Stimulated activated naive B cell treated with anti-CD40 and anti-IgM and Interleukin-4, amounts not matched to agents 10 μg/mL and 1 μg/mL and 100 μg/mL, for 72 hours (primary cell): Measurements from ENCODE around the gene GALK2.
A peak's percentile ranks its signal among the peaks of the same experiment; 100 is the strongest.

ENCODE experiments used
- ATAC-seq, 2 donors: fragments of 150-1000 bp; cut with Tn5 transposase; replicated peaks; 2 replicates each; pipeline ENCODE4 v1.10.0; 2021; ENCODE audit warnings: moderate library complexity in 1 of 2
- DNase-seq: peaks from one replicate; pipeline ENCODE4 v3.0.0; 2021
- H3K27ac Mint-ChIP-seq: one replicate; pipeline ENCODE4 v1.8.0; 2022; ENCODE audit warnings: mild to moderate bottlenecking, mixed read lengths
- H3K27me3 Mint-ChIP-seq, 2 donors: one replicate each; pipeline ENCODE4 v1.8.0; 2022; ENCODE audit warnings: mixed read lengths in 2 of 2
- H3K36me3 Mint-ChIP-seq, 2 donors: one replicate each; pipeline ENCODE4 v1.8.0; 2022; ENCODE audit warnings: mixed read lengths in 2 of 2, mild to moderate bottlenecking in 1 of 2
- H3K4me1 Mint-ChIP-seq, 2 donors: one replicate each; pipeline ENCODE4 v1.8.0; 2022; ENCODE audit warnings: mixed read lengths in 2 of 2, mild to moderate bottlenecking in 1 of 2
- H3K4me3 Mint-ChIP-seq, 2 donors: one replicate each; pipeline ENCODE4 v1.8.0; 2022; ENCODE audit warnings: mild to moderate bottlenecking in 2 of 2, mixed read lengths in 2 of 2, moderate library complexity in 1 of 2
- H3K9me3 Mint-ChIP-seq, 2 donors: one replicate each; pipeline ENCODE4 v1.8.0; 2022; ENCODE audit warnings: mixed read lengths in 2 of 2, mild to moderate bottlenecking in 1 of 2

GALK2 gene

GRCh38 chr15:49169880-49170597, at the start of gene GALK2:
Gene GALK2 (plus strand): TSS chr15:49170247. CDS start chr15:49170323, 76 bp downstream.
- ATAC-seq: peak; percentile 94 to 97
- Mint-ChIP-seq H3K27ac (peak within 1 kb of the TSS; percentile 92), H3K9me3 (no peaks in the 10 kb centered on the region), H3K36me3 (peaks cover 0 to 1% of the 10 kb centered on the region in 2 donors), H3K4me3 (peak within 1 kb of the TSS; percentile 86 to 91), H3K4me1 (peaks cover 11 to 22% of the 10 kb centered on the region in 2 donors), H3K27me3 (no peaks in the 10 kb centered on the region)
- peak; percentile 58 for DNase-seq

DNA sequence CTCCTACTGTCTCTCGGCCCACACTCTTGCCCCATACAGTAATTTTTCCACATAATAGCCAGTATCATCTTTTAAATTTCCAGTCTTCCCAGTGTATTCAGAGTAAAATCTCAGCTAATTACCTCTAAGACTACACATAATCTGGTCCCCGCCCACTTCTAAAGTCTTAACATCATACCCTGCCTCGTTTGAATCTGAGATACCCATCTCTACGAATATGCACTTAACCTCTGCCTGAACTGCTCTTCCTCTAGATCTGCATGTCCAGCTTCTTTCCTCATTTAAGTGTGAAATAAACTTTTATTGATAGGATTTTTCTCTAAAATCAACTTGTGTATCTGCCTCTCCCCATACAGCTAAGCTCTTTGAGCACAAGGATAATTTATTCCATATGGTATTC, 49.2 kb upstream of the GALK2 start:
- no peak for DNase-seq
- H3K4me3 Mint-ChIP-seq: no peak overlapping the region
- peak overlapping the region; percentile 5 for H3K27ac Mint-ChIP-seq

GRCh38 chr15:49121901-49122300, 48.1 kb upstream of the GALK2 start:
- H3K4me1 Mint-ChIP-seq: no peaks in the 10 kb centered on the region
- no peaks in the 10 kb centered on the region for H3K9me3 Mint-ChIP-seq
- ATAC-seq (no peak), DNase-seq (no peak)
- no peaks in the 10 kb centered on the region for H3K27me3 Mint-ChIP-seq
- H3K27ac Mint-ChIP-seq: no peak overlapping the region
- H3K4me3 Mint-ChIP-seq: no peak overlapping the region
- peaks cover 12 to 14% of the 10 kb centered on the region in 2 donors for H3K36me3 Mint-ChIP-seq

More for the DNA sequence above, 49.2 kb upstream of the GALK2 start:
- Mint-ChIP-seq H3K27me3 (no peaks in the 10 kb centered on the region), H3K9me3 (no peaks in the 10 kb centered on the region), H3K4me1 (no peaks in the 10 kb centered on the region), H3K36me3 (peaks cover 19 to 22% of the 10 kb centered on the region in 2 donors)
- ATAC-seq: no peak

DNA sequence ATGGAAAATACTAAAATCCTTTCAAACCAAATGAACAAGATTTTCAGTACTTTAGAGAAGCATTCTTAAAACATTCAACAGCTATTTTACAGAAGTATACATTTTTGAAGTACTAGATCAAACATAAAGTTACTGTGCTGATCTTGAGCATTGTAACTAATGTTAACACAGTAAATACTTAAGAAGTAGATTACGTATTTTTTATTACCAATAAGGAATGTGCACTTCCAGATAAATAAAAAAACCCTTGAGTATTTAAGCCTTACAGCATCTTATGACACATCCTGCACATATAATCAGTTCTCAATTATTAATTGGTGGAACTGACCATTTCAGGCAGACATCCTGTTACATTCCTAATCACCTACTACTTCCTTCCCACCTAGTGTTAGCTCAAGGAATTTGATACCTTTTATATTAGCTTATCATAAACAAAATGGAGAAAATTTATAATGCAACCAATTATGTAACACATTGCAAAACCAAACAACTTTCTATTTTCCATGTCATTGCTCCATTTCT, 47.4 kb upstream of the GALK2 start:
- H3K27me3 Mint-ChIP-seq: no peaks in the 10 kb centered on the region
- no peak for DNase-seq
- no peak overlapping the region for H3K4me3 Mint-ChIP-seq
- H3K36me3 Mint-ChIP-seq: peaks cover 11 to 13% of the 10 kb centered on the region in 2 donors
- no peak for ATAC-seq
- no peaks in the 10 kb centered on the region for H3K4me1 Mint-ChIP-seq
- no peaks in the 10 kb centered on the region for H3K9me3 Mint-ChIP-seq
- H3K27ac Mint-ChIP-seq: no peak overlapping the region

DNA sequence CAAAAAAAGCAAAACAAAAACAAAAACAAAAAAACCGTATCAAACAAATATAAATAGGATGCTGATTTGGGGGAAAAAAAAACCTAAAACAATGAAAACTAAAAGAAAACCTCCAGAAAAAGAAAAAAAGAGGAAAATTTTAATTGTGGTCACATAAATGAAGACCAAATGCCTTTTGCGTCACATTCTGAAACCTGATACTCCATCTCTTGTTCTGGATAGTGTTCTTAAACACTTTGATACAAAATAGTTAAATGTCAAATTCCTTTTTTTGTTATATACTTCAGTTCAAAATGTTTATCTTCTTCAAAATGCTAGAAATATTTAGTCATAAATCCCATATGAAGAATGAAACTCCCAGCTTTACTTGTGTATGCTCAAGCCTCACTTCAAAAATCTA, 45.7 kb upstream of the GALK2 start:
- no peaks in the 10 kb centered on the region for H3K27me3 Mint-ChIP-seq
- peaks cover 6 to 13% of the 10 kb centered on the region in 2 donors for H3K36me3 Mint-ChIP-seq
- DNase-seq: no peak
- H3K4me1 Mint-ChIP-seq: no peaks in the 10 kb centered on the region
- no peak for ATAC-seq
- H3K4me3 Mint-ChIP-seq: no peak overlapping the region
- no peaks in the 10 kb centered on the region for H3K9me3 Mint-ChIP-seq
- no peak overlapping the region for H3K27ac Mint-ChIP-seq

GRCh38 chr15:49131403-49131802, 38.6 kb upstream of the GALK2 start:
- no peak overlapping the region for H3K4me3 Mint-ChIP-seq

DNA sequence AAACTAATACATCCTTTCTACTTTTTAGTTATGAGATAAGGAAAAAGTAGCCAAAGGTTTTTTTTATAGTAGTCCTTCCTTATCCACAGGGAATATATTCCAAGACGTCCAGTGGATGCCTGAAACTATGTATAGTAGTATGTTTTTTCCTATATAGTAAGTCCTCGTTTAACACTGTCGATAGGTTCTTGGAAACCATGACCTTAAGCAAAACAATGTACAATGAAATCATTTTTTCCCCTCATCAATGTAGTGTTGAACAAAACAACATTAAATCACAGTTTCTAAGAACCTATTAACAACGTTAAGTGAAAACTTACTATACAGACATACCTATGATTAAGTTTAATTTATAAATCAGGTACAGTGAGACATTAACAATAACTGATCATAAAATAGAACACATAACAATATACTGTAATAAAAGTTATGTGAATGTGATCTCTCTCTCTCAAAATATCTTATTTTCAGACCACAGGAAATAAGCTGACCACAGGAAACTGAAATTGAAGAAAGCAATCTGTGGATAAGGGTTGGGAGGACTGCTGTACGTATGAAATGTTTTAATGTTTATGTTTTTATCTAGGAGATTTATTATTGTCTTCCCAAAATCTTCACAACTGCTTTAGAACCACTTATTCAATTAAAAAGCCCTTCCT, 35.2 kb upstream of the GALK2 start:
- Mint-ChIP-seq H3K4me1 (peaks cover 2 to 5% of the 10 kb centered on the region in 2 donors), H3K36me3 (peaks cover 19% of the 10 kb centered on the region in 2 donors), H3K27ac (no peak overlapping the region), H3K27me3 (no peaks in the 10 kb centered on the region), H3K9me3 (no peaks in the 10 kb centered on the region), H3K4me3 (no peak overlapping the region)
- no peak for ATAC-seq
- DNase-seq: no peak

More at GRCh38 chr15:49131403-49131802, 38.6 kb upstream of the GALK2 start:
- peaks cover 20 to 21% of the 10 kb centered on the region in 2 donors for H3K36me3 Mint-ChIP-seq
- ATAC-seq (no peak), DNase-seq (no peak)
- no peak overlapping the region for H3K27ac Mint-ChIP-seq
- H3K4me1 Mint-ChIP-seq: peaks cover 2 to 5% of the 10 kb centered on the region in 2 donors
- H3K9me3 Mint-ChIP-seq: no peaks in the 10 kb centered on the region
- H3K27me3 Mint-ChIP-seq: no peaks in the 10 kb centered on the region

GRCh38 chr15:49135342-49135857, 34.6 kb upstream of the GALK2 start:
- H3K27me3 Mint-ChIP-seq: no peaks in the 10 kb centered on the region
- peaks cover 18 to 19% of the 10 kb centered on the region in 2 donors for H3K36me3 Mint-ChIP-seq
- no peaks in the 10 kb centered on the region for H3K9me3 Mint-ChIP-seq
- ATAC-seq (no peak), DNase-seq (no peak)
- peak overlapping the region; percentile 31 for H3K27ac Mint-ChIP-seq
- H3K4me3 Mint-ChIP-seq: no peak overlapping the region
- peaks cover 2 to 5% of the 10 kb centered on the region in 2 donors for H3K4me1 Mint-ChIP-seq

- Mint-ChIP-seq H3K27ac (peak overlapping the region; percentile 31), H3K27me3 (no peaks in the 10 kb centered on the region), H3K36me3 (peaks cover 18 to 23% of the 10 kb centered on the region in 2 donors), H3K9me3 (no peaks in the 10 kb centered on the region), H3K4me3 (no peak overlapping the region), H3K4me1 (peaks cover 2 to 5% of the 10 kb centered on the region in 2 donors)
- ATAC-seq (no peak), DNase-seq (no peak)
Observed at GRCh38 chr15:49135911-49136310, 34.1 kb upstream of the GALK2 start.

- ATAC-seq: no peak
- Mint-ChIP-seq H3K27ac (no peak overlapping the region), H3K36me3 (peaks cover 27 to 41% of the 10 kb centered on the region in 2 donors), H3K4me3 (no peak overlapping the region), H3K9me3 (no peaks in the 10 kb centered on the region), H3K27me3 (no peaks in the 10 kb centered on the region), H3K4me1 (peaks cover 2 to 5% of the 10 kb centered on the region in 2 donors)
- no peak for DNase-seq
Observed at GRCh38 chr15:49137861-49138260, 32.2 kb upstream of the GALK2 start.

- H3K27ac Mint-ChIP-seq: no peak overlapping the region
Observed at GRCh38 chr15:49145651-49146609, 24.1 kb upstream of the GALK2 start.

DNA sequence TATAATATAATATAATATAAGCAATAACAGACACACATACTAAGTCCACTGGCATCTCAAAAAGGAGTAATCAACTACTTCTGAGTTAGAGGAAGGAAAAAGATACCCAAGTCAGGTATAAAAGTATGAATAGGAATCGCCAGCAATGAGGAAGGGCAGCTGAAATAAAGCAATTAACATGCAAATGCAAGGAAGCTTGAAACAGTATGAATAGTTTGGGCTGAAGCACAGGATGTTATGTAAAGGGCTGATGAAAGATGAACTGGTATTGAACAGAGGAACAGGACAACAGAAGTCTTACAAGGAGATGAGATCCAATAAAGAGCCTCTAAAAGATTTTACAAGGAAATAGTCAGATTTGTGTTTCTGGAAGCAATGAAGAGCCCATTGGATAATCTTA, 21.7 kb upstream of the GALK2 start:
- Mint-ChIP-seq H3K9me3 (no peaks in the 10 kb centered on the region), H3K4me3 (peak overlapping the region in 1 of 2 donors; percentile 33), H3K27ac (no peak overlapping the region), H3K36me3 (peaks cover 14 to 16% of the 10 kb centered on the region in 2 donors), H3K4me1 (peaks cover 21 to 50% of the 10 kb centered on the region in 2 donors), H3K27me3 (no peaks in the 10 kb centered on the region)
- ATAC-seq (no peak), DNase-seq (no peak)

More at GRCh38 chr15:49145651-49146609, 24.1 kb upstream of the GALK2 start:
- Mint-ChIP-seq H3K4me1 (peaks cover 18 to 37% of the 10 kb centered on the region in 2 donors), H3K4me3 (no peak overlapping the region), H3K36me3 (peaks cover 32 to 36% of the 10 kb centered on the region in 2 donors), H3K27me3 (no peaks in the 10 kb centered on the region), H3K9me3 (no peaks in the 10 kb centered on the region)
- ATAC-seq (peak in 1 of 2 donors; percentile 18), DNase-seq (no peak)

- Mint-ChIP-seq H3K36me3 (peaks cover 13 to 15% of the 10 kb centered on the region in 2 donors), H3K4me1 (peaks cover 25 to 54% of the 10 kb centered on the region in 2 donors), H3K27me3 (no peaks in the 10 kb centered on the region), H3K4me3 (peak overlapping the region in 1 of 2 donors; percentile 33), H3K27ac (no peak overlapping the region), H3K9me3 (no peaks in the 10 kb centered on the region)
- ATAC-seq (no peak), DNase-seq (no peak)
Observed at GRCh38 chr15:49148727-49149126, 21.3 kb upstream of the GALK2 start.
